Neural crest cell (in vitro differentiated cells): ENCODE measurements around the gene TTBK1. TPM values are rescaled to one million over a fixed set of nuclear protein-coding genes. Genes with fewer than 3 reads are reported as not detected.

Experiments
- DNase-seq: peaks from one replicate; pipeline ENCODE4 v3.0.0; 2021; ENCODE audit warnings: low read depth, mixed read lengths, low spot score
- H3K27ac Mint-ChIP-seq: one replicate; pipeline ENCODE4 v1.8.0; 2021; ENCODE audit warnings: mild to moderate bottlenecking, mixed read lengths; ENCODE audit not compliant: unreplicated experiment
- H3K27me3 Mint-ChIP-seq: 2 replicates; pipeline ENCODE4 v1.8.0; 2021; ENCODE audit warnings: low read depth, mild to moderate bottlenecking, mixed read lengths
- H3K36me3 Mint-ChIP-seq: 2 replicates; pipeline ENCODE4 v1.8.0; 2021; ENCODE audit warnings: low read depth, mild to moderate bottlenecking, mixed read lengths
- H3K4me1 Mint-ChIP-seq: 2 replicates; pipeline ENCODE4 v1.8.0; 2021; ENCODE audit warnings: mixed read lengths
- H3K4me3 Mint-ChIP-seq: one replicate; pipeline ENCODE4 v1.8.0; 2021; ENCODE audit warnings: mild to moderate bottlenecking, mixed read lengths
- H3K9me3 Mint-ChIP-seq: 2 replicates; pipeline ENCODE4 v1.8.0; 2021; ENCODE audit warnings: mixed read lengths
- CTCF ChIP-seq: fragments of 200-600 bp; sonication (generic); conservative IDR thresholded peaks from 2 replicates; pipeline ENCODE4 v1.5.0; 2021; ENCODE audit warnings: antibody characterized with exemption, mild to moderate bottlenecking
- long read RNA-seq: library from polyadenylated mRNA; unstranded; transcript quantifications from one replicate; pipeline ENCODE4 v2.0.0, GENCODE V29; 2020
- total RNA-seq: library from RNA; stranded (reverse); gene quantifications from 2 replicates; pipeline ENCODE4 v1.2.1, GENCODE V29; 2021

Gene TTBK1
- total RNA-seq = 5.1 and 5.4 TPM in 2 replicates
- long read RNA-seq = 0 reads

GRCh38 chr6:43242908-43243663 is at the start of gene TTBK1:
Gene TTBK1, plus strand, starts transcription at chr6:43243481. Its CDS starts 3,180 bp downstream, at chr6:43246661.
- Mint-ChIP-seq H3K4me3 (peak within 1 kb of the TSS; percentile 35), H3K4me1 (peaks cover 20% of the 10 kb centered on the region), H3K9me3 (peaks cover 3% of the 10 kb centered on the region), H3K27me3 (peaks cover 17% of the 10 kb centered on the region), H3K27ac (no peak within 1 kb of the TSS), H3K36me3 (peaks cover 4% of the 10 kb centered on the region)
- no peak for TF ChIP-seq CTCF
- DNase-seq = peak; percentile 51

- H3K4me3 Mint-ChIP-seq = no peak overlapping the region
- DNase-seq = no peak
- TF ChIP-seq CTCF = no peak
- H3K9me3 Mint-ChIP-seq = no peaks in the 10 kb centered on the region
- no peaks in the 10 kb centered on the region for H3K27me3 Mint-ChIP-seq
- H3K36me3 Mint-ChIP-seq = peaks cover 2% of the 10 kb centered on the region
- no peak overlapping the region for H3K27ac Mint-ChIP-seq
- H3K4me1 Mint-ChIP-seq = no peaks in the 10 kb centered on the region
Measured at GRCh38 chr6:43193929-43194328, 49.4 kb upstream of the TTBK1 start.

DNA sequence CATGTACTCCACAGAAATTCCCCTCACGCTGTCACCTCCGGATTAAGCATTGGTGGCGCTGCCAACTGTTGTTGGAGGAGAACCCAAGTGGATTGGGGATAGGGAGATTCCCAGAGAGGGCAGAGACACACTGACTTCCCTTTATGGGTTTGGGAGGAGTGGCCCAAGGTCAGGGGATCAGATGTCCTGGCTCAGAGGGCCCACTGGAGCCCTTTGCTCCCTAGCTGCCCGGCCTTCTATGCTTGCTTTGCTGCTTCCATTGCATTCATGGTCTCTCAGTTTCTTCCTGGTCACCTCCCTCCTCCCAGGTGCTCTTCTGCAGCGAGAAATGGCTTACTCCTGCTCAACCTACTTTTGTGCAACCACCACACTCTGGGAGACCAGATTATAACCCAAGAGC is 46.9 kb upstream of the TTBK1 start:
- Mint-ChIP-seq H3K36me3 (peaks cover 2% of the 10 kb centered on the region), H3K9me3 (no peaks in the 10 kb centered on the region), H3K27ac (no peak overlapping the region), H3K27me3 (no peaks in the 10 kb centered on the region), H3K4me1 (no peaks in the 10 kb centered on the region), H3K4me3 (no peak overlapping the region)
- TF ChIP-seq CTCF = no peak
- DNase-seq = no peak

DNA sequence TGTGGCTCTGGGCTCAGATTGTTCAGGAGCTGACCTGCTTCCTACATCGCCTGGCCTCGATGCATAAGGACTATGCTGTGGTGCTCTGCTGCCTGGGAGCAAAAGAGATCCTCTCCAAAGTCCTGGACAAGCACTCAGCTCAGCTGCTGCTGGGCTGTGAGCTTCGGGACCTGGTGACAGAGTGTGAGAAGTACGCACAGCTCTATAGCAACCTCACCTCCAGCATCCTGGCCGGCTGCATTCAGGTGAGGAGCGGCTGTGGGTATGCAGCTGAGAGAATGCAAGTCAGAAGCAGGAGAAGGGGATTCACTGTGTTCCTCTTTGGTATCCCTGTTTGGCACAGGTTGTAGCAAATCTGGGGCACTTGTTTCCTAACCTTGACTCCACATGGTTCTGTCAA is 43.4 kb upstream of the TTBK1 start:
- Mint-ChIP-seq H3K27me3 (no peaks in the 10 kb centered on the region), H3K27ac (peak overlapping the region; percentile 68), H3K4me1 (no peaks in the 10 kb centered on the region), H3K4me3 (no peak overlapping the region), H3K9me3 (no peaks in the 10 kb centered on the region), H3K36me3 (peaks cover 2% of the 10 kb centered on the region)
- no peak for DNase-seq
- no peak for TF ChIP-seq CTCF

GRCh38 chr6:43200541-43200940 is 42.7 kb upstream of the TTBK1 start:
- no peak for TF ChIP-seq CTCF
- no peak for DNase-seq
- H3K27ac Mint-ChIP-seq = peak overlapping the region; percentile 30
- no peaks in the 10 kb centered on the region for H3K9me3 Mint-ChIP-seq
- H3K36me3 Mint-ChIP-seq = peaks cover 2% of the 10 kb centered on the region
- H3K4me1 Mint-ChIP-seq = no peaks in the 10 kb centered on the region
- no peaks in the 10 kb centered on the region for H3K27me3 Mint-ChIP-seq
- H3K4me3 Mint-ChIP-seq = no peak overlapping the region
